ENCODE measurements around the gene SMARCB1.

SMARCB1 gene

DNA sequence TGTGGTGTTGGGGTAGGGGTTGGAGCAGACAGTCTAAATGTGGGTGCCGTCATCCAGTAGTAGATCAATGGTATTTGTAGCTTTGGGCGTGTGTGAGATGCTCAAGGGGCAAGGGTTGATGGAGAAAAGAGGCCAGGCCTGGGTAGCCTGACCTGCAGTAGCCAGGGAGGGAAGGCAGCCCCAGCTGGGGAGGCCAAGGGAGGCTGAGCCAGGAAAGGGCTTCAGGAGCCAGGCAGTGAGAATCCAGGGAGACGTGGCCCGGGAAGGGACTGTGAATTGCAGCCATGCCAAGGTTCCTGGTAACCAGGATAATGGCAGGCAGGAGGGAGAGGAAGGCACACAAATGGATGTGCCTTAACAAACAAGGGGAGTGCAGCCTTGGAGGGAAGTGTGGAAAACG is 54.5 kb downstream of the SMARCB1 start:
- Histone ChIP-seq H3K36me3 (ENCODE audit: low read length) (no peaks in the 10 kb centered on the region), H4K20me1 (ENCODE audit: low read depth, low read length) (no peaks in the 10 kb centered on the region), H3F3A (ENCODE audit: insufficient read depth) (peaks cover 20% of the 10 kb centered on the region; the same call in 1 of the 2 replicates), H3K4me2 (ENCODE audit: low read depth, low read length, poor library complexity, severe bottlenecking) (no peak overlapping the region), H3K27ac (ENCODE audit: low read depth, low read length) (no peak overlapping the region), H2AFZ (ENCODE audit: low read depth, low read length, severe bottlenecking) (no peak overlapping the region), H3K79me2 (ENCODE audit: insufficient read depth, low read length) (no peaks in the 10 kb centered on the region), H3K4me3 (ENCODE audit: insufficient read depth, low read length, poor library complexity, severe bottlenecking) (no peak overlapping the region), H3K27me3 (ENCODE audit: low read length) (no peaks in the 10 kb centered on the region), H3K9me2 (replicated peaks; ENCODE audit: insufficient read depth, low read length) (no peaks in the 10 kb centered on the region), H3K9me3 (ENCODE audit: insufficient read depth, low read length) (no peaks in the 10 kb centered on the region), H3K9ac (ENCODE audit: low read length) (no peak overlapping the region)
- TF ChIP-seq EZH2phosphoT487 (conservative IDR thresholded peaks at IDR 0.05; ENCODE audit: low read length), result no peak
- TF ChIP-seq, protein P1, sequence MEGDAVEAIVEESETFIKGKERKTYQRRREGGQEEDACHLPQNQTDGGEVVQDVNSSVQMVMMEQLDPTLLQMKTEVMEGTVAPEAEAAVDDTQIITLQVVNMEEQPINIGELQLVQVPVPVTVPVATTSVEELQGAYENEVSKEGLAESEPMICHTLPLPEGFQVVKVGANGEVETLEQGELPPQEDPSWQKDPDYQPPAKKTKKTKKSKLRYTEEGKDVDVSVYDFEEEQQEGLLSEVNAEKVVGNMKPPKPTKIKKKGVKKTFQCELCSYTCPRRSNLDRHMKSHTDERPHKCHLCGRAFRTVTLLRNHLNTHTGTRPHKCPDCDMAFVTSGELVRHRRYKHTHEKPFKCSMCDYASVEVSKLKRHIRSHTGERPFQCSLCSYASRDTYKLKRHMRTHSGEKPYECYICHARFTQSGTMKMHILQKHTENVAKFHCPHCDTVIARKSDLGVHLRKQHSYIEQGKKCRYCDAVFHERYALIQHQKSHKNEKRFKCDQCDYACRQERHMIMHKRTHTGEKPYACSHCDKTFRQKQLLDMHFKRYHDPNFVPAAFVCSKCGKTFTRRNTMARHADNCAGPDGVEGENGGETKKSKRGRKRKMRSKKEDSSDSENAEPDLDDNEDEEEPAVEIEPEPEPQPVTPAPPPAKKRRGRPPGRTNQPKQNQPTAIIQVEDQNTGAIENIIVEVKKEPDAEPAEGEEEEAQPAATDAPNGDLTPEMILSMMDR (IDR thresholded peaks at IDR 0.05; ENCODE audit: insufficient read depth, low read length, poor library complexity, severe bottlenecking), result no peak

DNA sequence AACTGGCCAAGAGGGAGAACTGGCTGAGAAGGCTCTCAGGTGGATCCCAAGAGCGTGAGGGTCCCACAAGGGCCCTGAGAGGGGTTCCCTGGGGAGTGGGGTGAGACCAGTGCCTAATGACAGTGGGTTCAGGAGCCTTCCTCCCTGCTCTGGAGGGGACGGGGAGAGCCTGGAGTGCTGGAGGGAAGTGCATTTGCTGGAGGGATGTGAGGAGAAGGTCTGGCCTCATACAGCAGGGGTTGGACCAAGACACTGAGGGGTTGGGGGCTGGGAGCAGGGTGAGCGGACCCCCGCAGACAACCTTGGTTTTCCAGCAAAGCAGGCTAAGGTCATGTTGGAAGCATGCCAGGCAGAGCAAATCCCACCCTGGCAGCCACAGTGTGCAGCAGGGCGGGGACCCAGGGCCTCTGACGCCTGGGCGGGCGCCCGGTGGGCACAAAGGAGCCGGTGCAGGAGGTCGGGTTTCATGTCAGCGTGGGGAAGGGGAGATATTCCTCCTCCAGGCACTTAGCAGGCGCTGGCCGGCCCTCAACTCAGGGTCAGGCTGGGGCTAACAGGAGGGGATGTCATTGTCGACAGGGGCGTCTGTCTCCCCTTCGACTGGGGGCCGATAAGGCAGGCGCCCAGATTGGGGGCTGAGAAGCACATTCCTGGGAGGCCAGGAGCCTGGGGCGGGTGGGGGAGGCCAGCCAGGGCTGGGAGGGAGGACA is 55.1 kb downstream of the SMARCB1 start:
- Histone ChIP-seq H3K9me2 (replicated peaks; ENCODE audit: insufficient read depth, low read length) (no peaks in the 10 kb centered on the region), H3K27ac (ENCODE audit: low read depth, low read length) (no peak overlapping the region), H3F3A (ENCODE audit: insufficient read depth) (peaks cover 15% of the 10 kb centered on the region; the same call in 1 of the 2 replicates), H3K4me2 (ENCODE audit: low read depth, low read length, poor library complexity, severe bottlenecking) (no peak overlapping the region), H3K79me2 (ENCODE audit: insufficient read depth, low read length) (no peaks in the 10 kb centered on the region), H3K36me3 (ENCODE audit: low read length) (no peaks in the 10 kb centered on the region), H3K9ac (ENCODE audit: low read length) (no peak overlapping the region), H4K20me1 (ENCODE audit: low read depth, low read length) (no peaks in the 10 kb centered on the region), H3K27me3 (ENCODE audit: low read length) (no peaks in the 10 kb centered on the region), H3K9me3 (ENCODE audit: insufficient read depth, low read length) (no peaks in the 10 kb centered on the region), H2AFZ (ENCODE audit: low read depth, low read length, severe bottlenecking) (no peak overlapping the region), H3K4me3 (ENCODE audit: insufficient read depth, low read length, poor library complexity, severe bottlenecking) (no peak overlapping the region)
- TF ChIP-seq EZH2phosphoT487 (conservative IDR thresholded peaks at IDR 0.05; ENCODE audit: low read length), result no peak
- TF ChIP-seq, protein P1 (IDR thresholded peaks at IDR 0.05; ENCODE audit: insufficient read depth, low read length, poor library complexity, severe bottlenecking), result no peak

DNA sequence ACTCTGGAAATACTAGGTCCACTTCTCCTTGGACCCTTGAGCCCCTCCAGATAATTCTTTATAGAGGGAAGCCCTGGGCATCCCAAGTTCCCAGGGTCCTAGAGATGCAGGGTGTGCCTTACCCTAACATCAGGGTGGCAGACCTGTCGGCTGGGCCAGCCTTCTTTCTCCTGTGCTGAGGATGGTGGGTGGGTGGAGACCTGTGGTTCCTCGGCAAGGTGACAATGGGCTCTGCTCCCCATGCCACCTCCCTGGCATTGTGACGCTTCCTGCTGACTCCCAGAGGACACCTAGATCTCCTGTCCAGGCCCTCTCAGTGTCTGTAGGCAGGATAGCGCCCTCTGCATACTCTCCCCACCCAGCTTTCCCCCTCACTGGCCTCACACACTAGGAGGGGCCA is 55.8 kb downstream of the SMARCB1 start:
- Histone ChIP-seq H3K27ac (ENCODE audit: low read depth, low read length) (no peak overlapping the region), H3K79me2 (ENCODE audit: insufficient read depth, low read length) (no peaks in the 10 kb centered on the region), H3K36me3 (ENCODE audit: low read length) (no peaks in the 10 kb centered on the region), H2AFZ (ENCODE audit: low read depth, low read length, severe bottlenecking) (no peak overlapping the region), H3K4me3 (ENCODE audit: insufficient read depth, low read length, poor library complexity, severe bottlenecking) (no peak overlapping the region), H3K9me3 (ENCODE audit: insufficient read depth, low read length) (no peaks in the 10 kb centered on the region), H4K20me1 (ENCODE audit: low read depth, low read length) (no peaks in the 10 kb centered on the region), H3K9me2 (replicated peaks; ENCODE audit: insufficient read depth, low read length) (no peaks in the 10 kb centered on the region), H3K9ac (ENCODE audit: low read length) (no peak overlapping the region), H3K4me2 (ENCODE audit: low read depth, low read length, poor library complexity, severe bottlenecking) (no peak overlapping the region), H3K27me3 (ENCODE audit: low read length) (no peaks in the 10 kb centered on the region), H3F3A (ENCODE audit: insufficient read depth) (peaks cover 11% of the 10 kb centered on the region; the same call in 1 of the 2 replicates)
- TF ChIP-seq EZH2phosphoT487 (conservative IDR thresholded peaks at IDR 0.05; ENCODE audit: low read length), result no peak
- TF ChIP-seq, protein P1 (IDR thresholded peaks at IDR 0.05; ENCODE audit: insufficient read depth, low read length, poor library complexity, severe bottlenecking), result no peak

Data from SU-DHL-6 (cell line).